CD8-positive, alpha-beta memory T cell (primary cell): Measurements from ENCODE around the gene HYAL2. TPM values are rescaled to one million over a fixed set of nuclear protein-coding genes. Genes with fewer than 3 reads are reported as not detected.
"Not testable (repeated sequence)": the region's sequence is repeated elsewhere in the genome, so short reads cannot be mapped to it uniquely, and the experiment has no call there.

Source experiments
- CTCF ChIA-PET: fragments of 350-600 bp; sonication (Branson Sonifier 250); formaldehyde crosslinking; loops from one replicate; lab custom pipeline; 2021; ENCODE audit warnings: antibody characterized with exemption; lab: Charles Lee
- POLR2A ChIA-PET: fragments of 350-600 bp; sonication (Branson Sonifier 250); formaldehyde crosslinking; loops from one replicate; lab custom pipeline; 2021; ENCODE audit warnings: antibody characterized with exemption; lab: Charles Lee
- DNase-seq, 5 donors: peaks; one replicate each; pipeline versions ENCODE4 v3.0.0 to v3.0.0-alpha.2; 2020 to 2022; ENCODE audit warnings: mixed read lengths in 1 of 5
- H3K27ac ChIP-seq: one replicate; pipeline ENCODE4 v1.7.0; 2013; ENCODE audit warnings: low read depth, mild to moderate bottlenecking, low read length, moderate library complexity
- H3K27me3 ChIP-seq: 2 replicates; pipeline ENCODE4 v1.7.0; 2013; ENCODE audit warnings: low read length, mild to moderate bottlenecking; ENCODE audit not compliant: insufficient read depth, poor library complexity, severe bottlenecking
- H3K36me3 ChIP-seq: 2 replicates; pipeline ENCODE4 v1.7.0; 2013; ENCODE audit warnings: mild to moderate bottlenecking, low read length, moderate library complexity; ENCODE audit not compliant: insufficient read depth
- H3K4me1 ChIP-seq: 2 replicates; pipeline ENCODE4 v1.7.0; 2013; ENCODE audit warnings: mild to moderate bottlenecking, low read length, moderate library complexity; ENCODE audit not compliant: insufficient read depth
- H3K4me3 ChIP-seq: 2 replicates; pipeline ENCODE4 v1.7.0; 2013; ENCODE audit warnings: mild to moderate bottlenecking, low read length
- H3K9me3 ChIP-seq: 2 replicates; pipeline ENCODE4 v1.7.0; 2013; ENCODE audit warnings: mild to moderate bottlenecking, low read length
- H3K27ac Mint-ChIP-seq, 8 donors: one replicate each; pipeline ENCODE4 v1.8.0; 2020 to 2021; ENCODE audit warnings: mixed read lengths in 8 of 8, mild to moderate bottlenecking in 6 of 8, inconsistent platforms in 3 of 8, moderate library complexity in 3 of 8
- H3K27me3 Mint-ChIP-seq, 2 donors: one replicate each; pipeline ENCODE4 v1.8.0; 2020 to 2021; ENCODE audit warnings: mixed read lengths in 2 of 2, mild to moderate bottlenecking in 1 of 2, moderate library complexity in 1 of 2
- H3K36me3 Mint-ChIP-seq, 3 donors: one replicate each; pipeline ENCODE4 v1.8.0; 2020 to 2021; ENCODE audit warnings: mixed read lengths in 3 of 3, inconsistent platforms in 1 of 3, mild to moderate bottlenecking in 1 of 3
- H3K4me1 Mint-ChIP-seq, 3 donors: one replicate each; pipeline ENCODE4 v1.8.0; 2020 to 2021; ENCODE audit warnings: mixed read lengths in 3 of 3, inconsistent platforms in 1 of 3, mild to moderate bottlenecking in 1 of 3
- H3K4me3 Mint-ChIP-seq, 7 donors: one replicate each; pipeline ENCODE4 v1.8.0; 2020 to 2021; ENCODE audit warnings: mixed read lengths in 7 of 7, mild to moderate bottlenecking in 6 of 7, moderate library complexity in 4 of 7, inconsistent platforms in 2 of 7
- H3K9me3 Mint-ChIP-seq, 5 donors: one replicate each; pipeline ENCODE4 v1.8.0; 2020 to 2022; ENCODE audit warnings: mixed read lengths in 5 of 5, mild to moderate bottlenecking in 3 of 5, moderate library complexity in 2 of 5, inconsistent platforms in 1 of 5
- polyA plus RNA-seq: library from polyadenylated mRNA; unstranded; fragments of 300-500 nt; fragmentation: Illumina TruSeq; gene quantifications from one replicate; pipeline ENCODE4 v1.2.3, GENCODE V29; 2021
- total RNA-seq, 2 experiments: library from RNA; stranded (reverse); gene quantifications; one replicate each; pipeline ENCODE4 v1.2.3, GENCODE V29; 2021

Gene HYAL2
- total and polyA plus RNA-seq, 3 experiments from 2014 or later: 10.8 to 13.9 (median 13.7) TPM

GRCh38 chr3:50272911-50273688 lies 49.4 kb downstream of the HYAL2 start:
- ChIA-PET CTCF (interaction anchor here (1.0 to 7.2 kb wide), 5 partner anchors 16 to 84 kb away, joined by 3 to 86 read pairs (median 16); no protein-coding TSS in a partner anchor), POLR2A (no interaction called here)
- peaks cover 27 to 35% of the 10 kb centered on the region in 2 donors for H3K27me3 Mint-ChIP-seq

GRCh38 chr3:50272538-50272910 lies 50.0 kb downstream of the HYAL2 start:
- H3K4me3 ChIP-seq, H3K9me3 ChIP-seq, H3K36me3 Mint-ChIP-seq, H3K36me3 ChIP-seq, POLR2A ChIA-PET, H3K27ac ChIP-seq, H3K9me3 Mint-ChIP-seq, DNase-seq: not testable (repeated sequence)
- H3K27me3 ChIP-seq: peaks cover 28% of the 10 kb centered on the region
- H3K4me1 ChIP-seq: peaks cover 28% of the 10 kb centered on the region
- Mint-ChIP-seq H3K4me3 (peak overlapping the region in 2 of 7 donors; percentile 45 to 74), H3K27me3 (peaks cover 24 to 35% of the 10 kb centered on the region in 2 donors), H3K4me1 (peaks cover 23 to 32% (median 24%) of the 10 kb centered on the region in 3 donors), H3K27ac (peak overlapping the region in 3 of 8 donors; percentile 33 to 85 (median 66))
- CTCF ChIA-PET: interaction anchor here (0.9 to 7.2 kb wide), 6 partner anchors 13 to 83 kb away, joined by 3 to 86 read pairs (median 10); no protein-coding TSS in a partner anchor

More at GRCh38 chr3:50272911-50273688, 49.4 kb downstream of the HYAL2 start:
- Mint-ChIP-seq H3K4me3 (peak overlapping the region in 6 of 7 donors; percentile 45 to 77 (median 72)), H3K4me1 (peaks cover 23 to 32% (median 24%) of the 10 kb centered on the region in 3 donors), H3K9me3 (no peaks in the 10 kb centered on the region), H3K27ac (peak overlapping the region in 7 of 8 donors; percentile 10 to 85 (median 63)), H3K36me3 (no peaks in the 10 kb centered on the region)
- Histone ChIP-seq H3K9me3 (no peaks in the 10 kb centered on the region), H3K27me3 (peaks cover 28% of the 10 kb centered on the region), H3K36me3 (no peaks in the 10 kb centered on the region), H3K4me1 (peaks cover 28% of the 10 kb centered on the region), H3K4me3 (peak overlapping the region; percentile 51), H3K27ac (no peak overlapping the region)
- peak; percentile 73 to 87 (median 83) for DNase-seq

- Histone ChIP-seq H3K27me3 (peaks cover 22% of the 10 kb centered on the region), H3K4me1 (peaks cover 28% of the 10 kb centered on the region), H3K9me3 (no peaks in the 10 kb centered on the region), H3K36me3 (no peaks in the 10 kb centered on the region), H3K27ac (no peak overlapping the region), H3K4me3 (no peak overlapping the region)
- peaks cover 23 to 32% (median 24%) of the 10 kb centered on the region in 3 donors for H3K4me1 Mint-ChIP-seq
- no peak for DNase-seq
- peak overlapping the region in 2 of 8 donors; percentile 48 to 64 for H3K27ac Mint-ChIP-seq
- ChIA-PET CTCF (interaction anchor here (0.8 to 7.2 kb wide), 8 partner anchors 11 to 82 kb away, joined by 3 to 86 read pairs (median 4); partner anchors contain the start of gene GNAI2), POLR2A (no interaction called here)
- no peak overlapping the region for H3K4me3 Mint-ChIP-seq
- no peaks in the 10 kb centered on the region for H3K9me3 Mint-ChIP-seq
- H3K27me3 Mint-ChIP-seq: peaks cover 24 to 35% of the 10 kb centered on the region in 2 donors
- no peaks in the 10 kb centered on the region for H3K36me3 Mint-ChIP-seq
These were observed 51.1 kb downstream of the HYAL2 start for GRCh38 chr3:50271314-50271936.

GRCh38 chr3:50270422-50271224 lies 51.9 kb downstream of the HYAL2 start:
- no peaks in the 10 kb centered on the region for H3K36me3 ChIP-seq
- peaks cover 22% of the 10 kb centered on the region for H3K27me3 ChIP-seq
- peaks cover 19 to 26% (median 20%) of the 10 kb centered on the region in 3 donors for H3K4me1 Mint-ChIP-seq
- H3K27me3 Mint-ChIP-seq: peaks cover 19 to 30% of the 10 kb centered on the region in 2 donors
- ChIA-PET CTCF (interaction anchor here (0.8 to 7.2 kb wide), 5 partner anchors 10 to 76 kb away, joined by 4 to 86 read pairs (median 16); no protein-coding TSS in a partner anchor), POLR2A (no interaction called here)
- H3K4me1 ChIP-seq: peaks cover 25% of the 10 kb centered on the region
- H3K27ac ChIP-seq: no peak overlapping the region
- H3K4me3 Mint-ChIP-seq: no peak overlapping the region
- no peak overlapping the region for H3K4me3 ChIP-seq
- no peak for DNase-seq
- no peaks in the 10 kb centered on the region for H3K36me3 Mint-ChIP-seq
- H3K27ac Mint-ChIP-seq: no peak overlapping the region
- no peaks in the 10 kb centered on the region for H3K9me3 ChIP-seq
- H3K9me3 Mint-ChIP-seq: no peaks in the 10 kb centered on the region

- peaks cover 13 to 24% of the 10 kb centered on the region in 2 donors for H3K27me3 Mint-ChIP-seq
- H3K4me3 ChIP-seq: no peak overlapping the region
- CTCF ChIA-PET: interaction anchor here (2.7 to 7.2 kb wide), 2 partner anchors 44 to 76 kb away, joined by 22 to 86 read pairs; no protein-coding TSS in a partner anchor
- no peaks in the 10 kb centered on the region for H3K36me3 ChIP-seq
- H3K4me1 ChIP-seq: peaks cover 18% of the 10 kb centered on the region
- H3K36me3 Mint-ChIP-seq: no peaks in the 10 kb centered on the region
- H3K27ac Mint-ChIP-seq: no peak overlapping the region
- no peaks in the 10 kb centered on the region for H3K9me3 Mint-ChIP-seq
- H3K4me1 Mint-ChIP-seq: peaks cover 14 to 20% (median 16%) of the 10 kb centered on the region in 3 donors
- H3K27me3 ChIP-seq: peaks cover 20% of the 10 kb centered on the region
- POLR2A ChIA-PET: no interaction called here
- H3K4me3 Mint-ChIP-seq: no peak overlapping the region
- DNase-seq: no peak
- H3K27ac ChIP-seq: no peak overlapping the region
- no peaks in the 10 kb centered on the region for H3K9me3 ChIP-seq
These were observed 52.5 kb downstream of the HYAL2 start for GRCh38 chr3:50269977-50270413.

- Mint-ChIP-seq H3K27ac (no peak overlapping the region), H3K9me3 (no peaks in the 10 kb centered on the region), H3K27me3 (peaks cover 9 to 19% of the 10 kb centered on the region in 2 donors), H3K4me3 (no peak overlapping the region), H3K36me3 (no peaks in the 10 kb centered on the region), H3K4me1 (peaks cover 10 to 15% (median 13%) of the 10 kb centered on the region in 3 donors)
- Histone ChIP-seq H3K36me3 (no peaks in the 10 kb centered on the region), H3K4me3 (no peak overlapping the region), H3K27ac (no peak overlapping the region), H3K27me3 (peaks cover 14% of the 10 kb centered on the region), H3K4me1 (peaks cover 13% of the 10 kb centered on the region), H3K9me3 (no peaks in the 10 kb centered on the region)
- no peak for DNase-seq
- ChIA-PET CTCF (interaction anchor here (7.2 kb wide), 1 partner anchor 75 kb away, joined by 86 read pairs; no protein-coding TSS in a partner anchor), POLR2A (no interaction called here)
These were observed 53.1 kb downstream of the HYAL2 start for GRCh38 chr3:50269460-50269859.

GRCh38 chr3:50268703-50269451 lies 53.7 kb downstream of the HYAL2 start, which contains the start of gene SEMA3B:
Gene SEMA3B, plus strand, starts transcription at chr3:50269147. Its CDS starts 94 bp downstream, at chr3:50269241.
- Mint-ChIP-seq H3K36me3 (no peaks in the 10 kb centered on the region), H3K4me1 (peaks cover 5 to 9% (median 8%) of the 10 kb centered on the region in 3 donors), H3K27ac (peak within 1 kb of the TSS in 1 of 8 donors; percentile 75), H3K27me3 (peaks cover 4 to 13% of the 10 kb centered on the region in 2 donors), H3K9me3 (no peaks in the 10 kb centered on the region), H3K4me3 (no peak within 1 kb of the TSS)
- Histone ChIP-seq H3K9me3 (no peaks in the 10 kb centered on the region), H3K36me3 (no peaks in the 10 kb centered on the region), H3K27me3 (peaks cover 9% of the 10 kb centered on the region), H3K4me3 (no peak within 1 kb of the TSS), H3K27ac (no peak within 1 kb of the TSS), H3K4me1 (peaks cover 7% of the 10 kb centered on the region)
- CTCF ChIA-PET: interaction anchor here (1.2 to 1.5 kb wide), 2 partner anchors 9 to 77 kb away, joined by 4 to 6 read pairs; partner anchors contain the start of gene GNAT1
- no peak for DNase-seq
- POLR2A ChIA-PET: no interaction called here
